Islet precursor cell (in vitro differentiated cells): Measurements from ENCODE around the gene TPH1.

Source experiments
- DNase-seq: peaks from one replicate; pipeline ENCODE4 v3.0.0-alpha.2; 2018

The TPH1 gene

GRCh38 chr11:18046116-18046777 lies at the start of gene TPH1:
TPH1 (minus strand) TSS chr11:18046269; CDS start chr11:18040762, 5,507 bp downstream.
- peak; percentile 81 for DNase-seq

- DNase-seq = no peak
Measured at GRCh38 chr11:18093959-18094358, 47.9 kb upstream of the TPH1 start.

GRCh38 chr11:18091731-18092130 lies 45.7 kb upstream of the TPH1 start:
- no peak for DNase-seq

GRCh38 chr11:18088966-18089365 lies 42.9 kb upstream of the TPH1 start:
- DNase-seq = no peak

- DNase-seq = no peak
Measured at GRCh38 chr11:18088366-18088765, 42.3 kb upstream of the TPH1 start.

GRCh38 chr11:18081551-18081950 lies 35.5 kb upstream of the TPH1 start:
- DNase-seq = no peak

GRCh38 chr11:18080451-18080850 lies 34.4 kb upstream of the TPH1 start:
- DNase-seq = no peak

- no peak for DNase-seq
Measured at GRCh38 chr11:18078909-18079308, 32.8 kb upstream of the TPH1 start.

GRCh38 chr11:18075444-18075843 lies 29.4 kb upstream of the TPH1 start:
- no peak for DNase-seq

GRCh38 chr11:18071098-18071705 lies 25.1 kb upstream of the TPH1 start:
- DNase-seq = no peak

GRCh38 chr11:18067372-18067771 lies 21.3 kb upstream of the TPH1 start:
- no peak for DNase-seq

- DNase-seq = no peak
Measured at GRCh38 chr11:18066626-18067025, 20.6 kb upstream of the TPH1 start.

- no peak for DNase-seq
Measured at GRCh38 chr11:18065572-18065971, 19.5 kb upstream of the TPH1 start.

- DNase-seq = no peak
Measured at GRCh38 chr11:18064450-18065054, 18.5 kb upstream of the TPH1 start.

GRCh38 chr11:18063862-18064434 lies 17.9 kb upstream of the TPH1 start:
- no peak for DNase-seq

- no peak for DNase-seq
Measured at GRCh38 chr11:18063125-18063524, 17.1 kb upstream of the TPH1 start.

- DNase-seq = no peak
Measured at GRCh38 chr11:18061351-18061750, 15.3 kb upstream of the TPH1 start.

GRCh38 chr11:18056561-18057181 lies 10.6 kb upstream of the TPH1 start:
- no peak for DNase-seq

GRCh38 chr11:18054511-18055103 lies 8.5 kb upstream of the TPH1 start:
- DNase-seq = no peak

GRCh38 chr11:18050848-18051247 lies 4.8 kb upstream of the TPH1 start:
- DNase-seq = no peak

- no peak for DNase-seq
Measured at GRCh38 chr11:18036456-18036855, 9.6 kb downstream of the TPH1 start.

GRCh38 chr11:18027475-18027874 lies 18.6 kb downstream of the TPH1 start:
- DNase-seq = no peak

- no peak for DNase-seq
Measured at GRCh38 chr11:18022419-18022818, 23.6 kb downstream of the TPH1 start.
